SK-N-MC (cell line): ENCODE results near the gene SERPIND1.

Experiments
- DNase-seq: peaks from one replicate; pipeline ENCODE4 v3.0.0-alpha.2; 2011; ENCODE audit warnings: low read depth, low spot score
- H3K27ac ChIP-seq: fragments of 200-600 bp; sonication (generic); 2 replicates; pipeline ENCODE4 v1.5.1; 2016; ENCODE audit warnings: mixed run types
- H3K36me3 ChIP-seq: fragments of 200-600 bp; sonication (generic); 2 replicates; pipeline ENCODE4 v1.6.1; 2017; ENCODE audit warnings: antibody characterized with exemption, low read length, mixed read lengths; ENCODE audit not compliant: insufficient read depth
- H3K4me3 ChIP-seq: fragments of 200-600 bp; sonication (generic); 2 replicates; pipeline ENCODE4 v1.5.1; 2016
- H3K9ac ChIP-seq: fragments of 200-600 bp; sonication (generic); 2 replicates; pipeline ENCODE4 v1.8.0; 2017; ENCODE audit warnings: mixed run types, mixed read lengths; ENCODE audit not compliant: insufficient read length
- H3K9me3 ChIP-seq: fragments of 200-600 bp; sonication (generic); 2 replicates; pipeline ENCODE4 v1.6.1; 2017; ENCODE audit warnings: low read depth, mild to moderate bottlenecking, antibody characterized with exemption, low read length, moderate library complexity, mixed read lengths
- EZH2 ChIP-seq: fragments of 200-600 bp; sonication (generic); IDR thresholded peaks from one replicate; pipeline ENCODE4 v1.6.1; 2017; ENCODE audit warnings: antibody characterized with exemption
- FOXP2 ChIP-seq: optimal IDR thresholded peaks from 2 replicates; pipeline ENCODE3; 2011; ENCODE audit warnings: mild to moderate bottlenecking, moderate library complexity; ENCODE audit not compliant: insufficient read depth; ENCODE audit errors: extremely low read length, control extremely low read depth
- POLR2AphosphoS5 ChIP-seq: IDR thresholded peaks from 2 replicates; pipeline ENCODE4 v1.6.1; 2012; ENCODE audit warnings: mild to moderate bottlenecking, low read depth, low read length, borderline replicate concordance

SERPIND1 gene

DNA sequence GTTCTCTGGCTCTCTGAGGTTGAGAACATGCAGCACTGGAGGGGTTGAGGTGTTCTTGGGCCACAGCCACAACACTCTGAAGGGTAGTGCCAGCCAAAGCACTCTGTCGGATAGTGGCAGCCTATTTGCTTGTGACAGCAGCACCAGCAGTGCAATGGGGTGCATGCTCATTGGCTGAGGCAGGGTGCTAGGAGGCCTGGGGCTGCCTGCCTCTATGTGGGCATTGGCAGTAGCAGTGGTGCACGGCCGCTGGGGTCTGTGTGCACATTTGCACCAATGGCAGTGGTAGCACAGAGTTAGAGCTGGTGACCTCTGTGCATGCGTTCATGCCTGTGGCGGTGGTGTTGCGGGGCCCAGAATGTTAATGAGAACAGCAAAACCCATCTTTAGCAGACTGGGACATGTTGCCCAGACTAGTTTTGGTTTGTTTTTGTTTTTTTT is 59.3 kb downstream of the SERPIND1 start:
- H3K9me3 ChIP-seq, result no peaks in the 10 kb centered on the region
- peaks cover 13% of the 10 kb centered on the region; the same call in 1 of the 2 replicates for H3K36me3 ChIP-seq
- no peak overlapping the region for H3K4me3 ChIP-seq
- DNase-seq, result no peak
- no peak overlapping the region for H3K27ac ChIP-seq
- TF ChIP-seq FOXP2 (no peak), EZH2 (no peak), POLR2AphosphoS5 (no peak)
- no peak overlapping the region for H3K9ac ChIP-seq

DNA sequence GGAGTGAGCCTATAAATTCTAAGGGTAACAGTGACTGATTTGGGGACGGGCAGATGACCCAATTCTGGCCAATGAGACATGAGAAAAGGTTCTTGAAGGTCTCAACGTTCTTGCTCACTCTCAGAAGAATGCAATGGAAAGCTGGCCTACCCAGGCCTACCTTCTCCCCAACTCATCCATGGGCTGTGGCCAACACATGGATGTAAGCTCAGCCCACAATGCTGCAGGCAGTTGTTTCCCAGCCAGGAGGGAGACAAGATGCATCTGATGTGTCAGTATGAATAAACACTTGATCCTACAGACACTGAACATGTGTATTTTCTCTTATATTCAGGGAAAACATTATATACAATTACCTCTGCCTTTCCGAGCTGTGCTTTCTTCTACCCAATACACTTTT is 60.3 kb downstream of the SERPIND1 start:
- no peak overlapping the region for H3K27ac ChIP-seq
- no peak for DNase-seq
- H3K9me3 ChIP-seq, result no peaks in the 10 kb centered on the region
- no peak overlapping the region for H3K9ac ChIP-seq
- H3K36me3 ChIP-seq, result peaks cover 13% of the 10 kb centered on the region; the same call in 1 of the 2 replicates
- no peak for TF ChIP-seq POLR2AphosphoS5
- no peak for TF ChIP-seq EZH2
- TF ChIP-seq FOXP2, result no peak
- no peak overlapping the region for H3K4me3 ChIP-seq

DNA sequence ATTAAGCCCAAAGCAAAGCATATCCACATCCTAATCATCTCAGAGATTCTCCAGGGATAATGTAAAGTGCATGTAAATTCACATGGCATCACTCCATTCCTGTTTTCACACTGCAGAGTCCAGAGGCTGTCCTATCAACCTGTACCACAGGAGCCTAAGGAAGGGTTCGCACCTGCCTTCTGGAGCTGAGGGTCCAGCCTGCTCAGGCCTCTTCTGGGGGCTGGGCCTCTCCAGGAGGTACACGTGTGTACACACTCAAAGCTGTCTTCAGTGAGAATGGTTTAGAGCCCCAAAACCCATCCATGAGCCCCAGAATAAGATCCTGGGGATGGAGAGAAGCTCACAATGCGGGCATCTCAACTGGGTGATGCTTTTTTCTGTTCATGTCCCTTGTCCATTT is 60.8 kb downstream of the SERPIND1 start:
- Histone ChIP-seq H3K9ac (no peak overlapping the region), H3K9me3 (no peaks in the 10 kb centered on the region), H3K36me3 (peaks cover 13% of the 10 kb centered on the region; the same call in 1 of the 2 replicates), H3K4me3 (no peak overlapping the region), H3K27ac (no peak overlapping the region)
- DNase-seq, result no peak
- TF ChIP-seq POLR2AphosphoS5, result no peak
- no peak for TF ChIP-seq EZH2
- TF ChIP-seq FOXP2, result no peak
